HepG2 (cell line): ENCODE measurements around the gene COL26A1. TPM values are rescaled to one million over a fixed set of nuclear protein-coding genes. Genes with fewer than 3 reads are reported as not detected.

Experiments
- CSRNP2 ChIP-seq: sonication (generic); formaldehyde crosslinking; conservative IDR thresholded peaks from 2 replicates; pipeline ENCODE4 v1.8.0; 2022; ENCODE audit warnings: low read depth, missing genetic modification reagents
- DMAP1 ChIP-seq: IDR thresholded peaks from 2 replicates; pipeline ENCODE4 v1.6.1; 2016
- DMTF1 ChIP-seq: sonication (generic); formaldehyde crosslinking; IDR thresholded peaks from 2 replicates; pipeline ENCODE4 v1.4.0; 2020; ENCODE audit warnings: mild to moderate bottlenecking, missing genetic modification reagents
- FUBP1 ChIP-seq: sonication (generic); formaldehyde crosslinking; IDR thresholded peaks from 2 replicates; pipeline ENCODE4 v1.5.1; 2020; ENCODE audit warnings: missing genetic modification reagents, mild to moderate bottlenecking, borderline replicate concordance
- GLI4 ChIP-seq: sonication (generic); formaldehyde crosslinking; IDR thresholded peaks from 2 replicates; pipeline ENCODE4 v1.5.1; 2020; ENCODE audit warnings: missing genetic modification reagents, mild to moderate bottlenecking, moderate library complexity, borderline replicate concordance
- HDAC2 ChIP-seq: sonication (generic); formaldehyde crosslinking; IDR thresholded peaks from 2 replicates; pipeline ENCODE4 v1.4.0; 2020; ENCODE audit warnings: missing genetic modification reagents
- PREB ChIP-seq: sonication (generic); formaldehyde crosslinking; IDR thresholded peaks from 2 replicates; pipeline ENCODE4 v1.4.0; 2020; ENCODE audit warnings: missing genetic modification reagents
- REST ChIP-seq, 2 experiments: IDR thresholded peaks; 2 replicates each; pipeline ENCODE4 v1.6.1; 2011 to 2012; ENCODE audit warnings: low read length in 2 of 2, borderline replicate concordance in 1 of 2, low read depth in 1 of 2, mild to moderate bottlenecking in 1 of 2, moderate library complexity in 1 of 2
- ZBTB43 ChIP-seq: sonication (generic); formaldehyde crosslinking; conservative IDR thresholded peaks from 2 replicates; pipeline ENCODE4 v1.4.0; 2020; ENCODE audit warnings: missing genetic modification reagents
- ZNF280D ChIP-seq: sonication (generic); formaldehyde crosslinking; IDR thresholded peaks from 2 replicates; pipeline ENCODE4 v1.5.1; 2020; ENCODE audit warnings: mild to moderate bottlenecking, missing genetic modification reagents
- ZNF790 ChIP-seq: sonication (generic); formaldehyde crosslinking; IDR thresholded peaks from 2 replicates; pipeline ENCODE4 v1.8.0; 2022; ENCODE audit warnings: missing genetic modification reagents, mild to moderate bottlenecking, borderline replicate concordance
- polyA plus RNA-seq, 8 experiments: library from polyadenylated mRNA; depleted of rRNA in 3 of 8; stranded (reverse) in 7 of 8; unstranded in 1 of 8; fragments of >200 nt; fragmentation: Illumina TruSeq in 4 of 8; extraction: Trizol in 4 of 8; gene quantifications; 2 replicates each; pipeline versions ENCODE4 v1.2.1 to v1.2.3, GENCODE V29; 2011 to 2016; ENCODE audit warnings: low read depth in 4 of 8, missing spikeins in 1 of 8, mixed read lengths in 1 of 8; ENCODE audit not compliant: insufficient read depth in 1 of 8
- total RNA-seq, 5 experiments: library from RNA; depleted of rRNA; stranded (reverse); fragments of >200 nt; fragmentation: Illumina TruSeq; extraction: Trizol; gene quantifications; 2 replicates each; pipeline ENCODE4 v1.2.3, GENCODE V29; 2016; ENCODE audit warnings: low read depth in 1 of 5

Gene COL26A1
- total and polyA plus RNA-seq, 2 of the 13 experiments (the other 11 are each of a cell fraction or from before 2014, with no cell fraction given) = 7.8 to 9.2 TPM

GRCh38 chr7:101386558-101387231 is 24.0 kb downstream of the COL26A1 start (continued):
- no peak for TF ChIP-seq FUBP1
- TF ChIP-seq PREB (CRISPR knock-in tag) = no peak
- TF ChIP-seq CSRNP2 (CRISPR knock-in tag) = no peak
- TF ChIP-seq HDAC2 (CRISPR knock-in tag) = peak; percentile 76
- TF ChIP-seq REST (IDR thresholded peaks at IDR 0.05; ENCODE audit: borderline replicate concordance in 1 of 2, low read depth in 1 of 2, low read length in 2 of 2) = no peak
- TF ChIP-seq ZNF280D (CRISPR knock-in tag) = no peak
- no peak for TF ChIP-seq ZBTB43 (CRISPR knock-in tag)
- no peak for TF ChIP-seq ZNF790 (CRISPR knock-in tag)
- TF ChIP-seq DMAP1 (CRISPR knock-in tag) = no peak; the same call in 1 of the 2 replicates
- TF ChIP-seq GLI4 (CRISPR knock-in tag) = no peak
- TF ChIP-seq DMTF1 (CRISPR knock-in tag) = no peak
